Breast epithelium (tissue), 3 donors: ENCODE results near the gene TNFRSF25.

Experiments used
- POLR2A ChIP-seq: fragments of 450-650 bp; IDR thresholded peaks from one replicate; pipeline ENCODE4 v1.6.1; 2016; ENCODE audit warnings: antibody characterized with exemption, mild to moderate bottlenecking, moderate library complexity
- POLR2AphosphoS5 ChIP-seq, 3 donors: sonication (generic); formaldehyde crosslinking; IDR thresholded peaks; one replicate each; pipeline ENCODE4 v1.6.1; 2017; ENCODE audit warnings: antibody characterized with exemption in 3 of 3
- TF ChIP-seq, protein P1 (sequence below), 3 donors: fragments of 450-650 bp; IDR thresholded peaks; one replicate each; pipeline ENCODE4 v1.5.1; 2016 to 2017; ENCODE audit warnings: antibody characterized with exemption in 3 of 3, mild to moderate bottlenecking in 3 of 3, moderate library complexity in 3 of 3

DNA sequence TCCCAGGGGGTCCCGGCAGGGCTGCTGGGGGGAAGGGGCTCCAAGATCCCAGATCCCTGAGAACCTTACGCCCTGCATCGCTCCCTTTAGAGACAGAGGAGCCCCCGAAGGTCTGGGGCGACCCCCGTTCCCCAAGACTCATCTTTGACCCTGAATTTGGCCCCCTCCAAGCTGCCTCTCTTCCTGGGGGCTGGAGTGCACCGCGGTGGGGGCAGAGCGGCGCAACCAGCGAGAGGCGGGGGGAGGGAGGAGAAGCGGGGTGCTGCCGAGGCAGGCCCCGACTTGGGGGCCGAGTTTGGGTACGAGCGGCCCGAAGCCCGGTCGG lies 30.9 kb upstream of the TNFRSF25 start:
- TF ChIP-seq, protein P1, sequence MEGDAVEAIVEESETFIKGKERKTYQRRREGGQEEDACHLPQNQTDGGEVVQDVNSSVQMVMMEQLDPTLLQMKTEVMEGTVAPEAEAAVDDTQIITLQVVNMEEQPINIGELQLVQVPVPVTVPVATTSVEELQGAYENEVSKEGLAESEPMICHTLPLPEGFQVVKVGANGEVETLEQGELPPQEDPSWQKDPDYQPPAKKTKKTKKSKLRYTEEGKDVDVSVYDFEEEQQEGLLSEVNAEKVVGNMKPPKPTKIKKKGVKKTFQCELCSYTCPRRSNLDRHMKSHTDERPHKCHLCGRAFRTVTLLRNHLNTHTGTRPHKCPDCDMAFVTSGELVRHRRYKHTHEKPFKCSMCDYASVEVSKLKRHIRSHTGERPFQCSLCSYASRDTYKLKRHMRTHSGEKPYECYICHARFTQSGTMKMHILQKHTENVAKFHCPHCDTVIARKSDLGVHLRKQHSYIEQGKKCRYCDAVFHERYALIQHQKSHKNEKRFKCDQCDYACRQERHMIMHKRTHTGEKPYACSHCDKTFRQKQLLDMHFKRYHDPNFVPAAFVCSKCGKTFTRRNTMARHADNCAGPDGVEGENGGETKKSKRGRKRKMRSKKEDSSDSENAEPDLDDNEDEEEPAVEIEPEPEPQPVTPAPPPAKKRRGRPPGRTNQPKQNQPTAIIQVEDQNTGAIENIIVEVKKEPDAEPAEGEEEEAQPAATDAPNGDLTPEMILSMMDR (IDR thresholded peaks at IDR 0.05): no peak
- no peak for TF ChIP-seq POLR2A
- no peak for TF ChIP-seq POLR2AphosphoS5 (IDR thresholded peaks at IDR 0.05)
